Skeletal muscle tissue (tissue), 4 donors: ENCODE results near the gene KIF3A. TPM values are rescaled to one million over a fixed set of nuclear protein-coding genes. Genes with fewer than 3 reads are reported as not detected.

ENCODE experiments used
- H3K27ac ChIP-seq: one replicate; pipeline ENCODE4 v1.7.0; 2013; ENCODE audit warnings: mild to moderate bottlenecking, low read depth, low read length, inconsistent platforms
- H3K27me3 ChIP-seq, 3 donors: one replicate each; pipeline ENCODE4 v1.7.0; 2013; ENCODE audit warnings: low read length in 3 of 3; ENCODE audit not compliant: control insufficient read depth in 3 of 3, insufficient read depth in 3 of 3
- H3K36me3 ChIP-seq, 3 donors: one replicate each; pipeline ENCODE4 v1.7.0; 2013; ENCODE audit warnings: low read length in 3 of 3; ENCODE audit not compliant: control insufficient read depth in 3 of 3, insufficient read depth in 3 of 3
- H3K4me1 ChIP-seq, 3 donors: one replicate each; pipeline ENCODE4 v1.7.0; 2013; ENCODE audit warnings: low read length in 3 of 3, mild to moderate bottlenecking in 3 of 3; ENCODE audit not compliant: control insufficient read depth in 3 of 3, insufficient read depth in 3 of 3
- H3K4me3 ChIP-seq, 3 donors: one replicate each; pipeline ENCODE4 v1.7.0; 2013; ENCODE audit warnings: low read length in 3 of 3
- H3K9ac ChIP-seq, 3 donors: one replicate each; pipeline ENCODE4 v1.7.0; 2013; ENCODE audit warnings: low read length in 3 of 3, mild to moderate bottlenecking in 3 of 3, moderate library complexity in 2 of 3, low read depth in 1 of 3
- H3K9me3 ChIP-seq, 3 donors: one replicate each; pipeline ENCODE4 v1.7.0; 2013; ENCODE audit warnings: low read length in 3 of 3; ENCODE audit not compliant: control insufficient read depth in 3 of 3
- total RNA-seq: library from RNA; depleted of rRNA; stranded (reverse); fragments of >200 nt; gene quantifications from one replicate; pipeline ENCODE4 v1.2.3, GENCODE V29; 2014
- donor health status: Osteomylitis.

KIF3A gene
- total RNA-seq, 1 donor from 2014 or later = 6.3 TPM

DNA sequence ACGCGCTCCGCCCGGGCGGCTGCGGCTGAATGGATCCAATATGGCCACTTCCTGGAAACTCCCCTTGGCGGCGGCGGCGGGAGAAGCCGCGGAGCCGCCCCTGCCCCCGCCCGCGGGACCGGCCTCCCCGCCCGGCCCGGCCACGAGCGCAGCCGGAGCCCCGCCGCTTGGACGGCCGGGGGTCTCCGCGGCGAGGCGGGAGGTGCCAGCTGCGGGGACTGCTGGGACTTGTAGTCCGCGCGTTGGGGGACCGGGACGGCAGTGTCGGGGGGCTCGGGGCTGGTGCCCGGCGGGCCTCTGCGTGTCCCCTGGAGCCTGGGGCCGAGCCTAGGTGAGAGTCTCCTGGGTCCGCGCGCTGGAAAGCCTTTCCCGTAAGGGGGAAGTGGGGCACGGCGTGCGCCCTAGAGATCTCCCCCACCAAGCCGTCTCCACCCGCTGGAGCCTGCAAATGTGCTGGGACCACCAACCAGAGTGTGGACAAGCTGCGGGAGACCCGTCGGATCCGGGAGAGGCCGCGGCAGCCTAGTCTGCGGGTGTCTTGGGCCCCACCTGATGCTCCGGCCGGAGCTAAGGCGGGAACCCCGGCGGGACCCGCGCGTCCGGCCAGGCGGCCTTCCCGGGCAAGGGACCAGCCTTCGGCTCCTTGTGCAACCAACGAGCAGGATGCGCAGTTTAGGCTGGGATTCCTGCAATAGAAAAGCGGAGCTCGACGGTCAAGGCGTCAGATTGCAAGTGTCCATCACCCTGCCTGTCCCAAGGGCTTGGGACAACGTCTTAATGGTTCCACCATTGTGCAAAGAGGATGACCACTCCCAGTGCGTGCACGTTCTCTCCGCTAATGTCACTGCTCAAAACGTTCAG is 40.1 kb upstream of the KIF3A start, which contains the start of gene SEPTIN8:
Gene SEPTIN8 (minus strand): TSS at position 31 of the 861 bp plus-strand sequence. CDS start 102 bp downstream, outside the sequence.
- Histone ChIP-seq H3K36me3 (no peaks in the 10 kb centered on the region), H3K4me1 (peaks cover 31 to 43% (median 36%) of the 10 kb centered on the region in 3 donors), H3K9me3 (no peaks in the 10 kb centered on the region), H3K9ac (peak within 1 kb of the TSS; percentile 72 to 85 (median 74)), H3K27ac (peak within 1 kb of the TSS; percentile 70), H3K4me3 (peak within 1 kb of the TSS; percentile 85 to 87 (median 85)), H3K27me3 (peaks cover 0 to 8% (median 3%) of the 10 kb centered on the region in 3 donors)

DNA sequence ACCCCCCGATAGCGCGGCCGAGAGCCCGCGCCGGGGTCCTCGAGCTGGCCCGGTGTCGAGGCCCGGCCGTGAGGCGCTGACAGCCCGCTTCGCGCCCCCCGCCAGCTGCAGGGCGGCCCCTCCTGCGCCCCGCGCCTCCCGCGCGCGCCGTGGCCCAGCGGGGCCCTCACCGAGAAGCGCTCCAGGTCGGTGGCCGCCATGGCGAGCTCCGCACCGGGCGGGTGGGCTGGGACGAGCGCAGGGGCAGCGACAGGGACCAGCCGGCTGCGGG is 39.5 kb upstream of the KIF3A start:
- Histone ChIP-seq H3K9ac (peak overlapping the region; percentile 64 to 85 (median 65)), H3K27ac (peak overlapping the region; percentile 70), H3K4me3 (peak overlapping the region; percentile 70 to 87 (median 85)), H3K36me3 (no peaks in the 10 kb centered on the region), H3K4me1 (peaks cover 36 to 49% (median 41%) of the 10 kb centered on the region in 3 donors), H3K9me3 (no peaks in the 10 kb centered on the region), H3K27me3 (peaks cover 0 to 8% (median 3%) of the 10 kb centered on the region in 3 donors)

DNA sequence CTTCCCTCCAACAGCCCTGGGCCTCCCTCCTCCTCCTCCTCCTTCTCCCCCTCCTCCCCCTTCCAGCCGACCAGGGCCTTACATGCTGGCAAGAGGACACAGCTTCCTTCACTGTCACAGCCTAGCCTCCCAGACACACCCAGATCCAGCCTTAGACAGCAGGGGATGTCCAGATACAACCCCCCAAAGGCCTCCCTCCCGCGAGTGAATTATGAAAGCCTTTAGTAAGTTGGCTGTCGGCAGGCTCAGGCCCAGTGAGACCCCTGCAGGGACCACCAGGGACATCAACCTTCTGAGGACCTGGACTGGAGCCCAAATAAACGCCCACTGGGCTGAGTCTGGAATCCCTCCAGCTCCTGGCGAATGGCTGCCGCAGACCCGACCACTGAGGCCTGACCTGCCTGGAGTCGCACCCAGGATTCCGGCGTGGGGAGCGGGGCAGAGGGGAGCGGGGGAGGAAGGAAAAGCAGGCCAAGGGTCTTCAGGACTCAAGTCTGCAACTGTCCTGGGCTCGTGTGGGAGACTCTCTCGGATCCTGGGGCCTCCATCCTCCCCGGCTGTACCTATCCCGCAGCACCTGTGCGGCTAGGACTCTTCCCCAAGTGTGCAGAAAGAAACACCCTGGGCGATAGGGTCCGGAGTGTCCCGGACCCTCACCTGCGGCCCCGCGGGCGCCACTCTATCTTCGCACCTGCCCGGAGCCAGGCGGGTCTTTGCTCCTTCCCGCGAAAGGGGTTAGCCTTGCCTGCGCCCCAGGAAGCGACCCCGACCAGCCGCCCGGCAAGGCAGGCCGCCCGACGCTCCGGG is 39.0 kb upstream of the KIF3A start:
- Histone ChIP-seq H3K4me1 (peaks cover 41 to 54% (median 47%) of the 10 kb centered on the region in 3 donors), H3K36me3 (no peaks in the 10 kb centered on the region), H3K9me3 (no peaks in the 10 kb centered on the region), H3K9ac (peak overlapping the region; percentile 64 to 85 (median 65)), H3K4me3 (peak overlapping the region; percentile 70 to 87 (median 85)), H3K27me3 (peaks cover 0 to 8% (median 3%) of the 10 kb centered on the region in 3 donors), H3K27ac (peak overlapping the region; percentile 70)

DNA sequence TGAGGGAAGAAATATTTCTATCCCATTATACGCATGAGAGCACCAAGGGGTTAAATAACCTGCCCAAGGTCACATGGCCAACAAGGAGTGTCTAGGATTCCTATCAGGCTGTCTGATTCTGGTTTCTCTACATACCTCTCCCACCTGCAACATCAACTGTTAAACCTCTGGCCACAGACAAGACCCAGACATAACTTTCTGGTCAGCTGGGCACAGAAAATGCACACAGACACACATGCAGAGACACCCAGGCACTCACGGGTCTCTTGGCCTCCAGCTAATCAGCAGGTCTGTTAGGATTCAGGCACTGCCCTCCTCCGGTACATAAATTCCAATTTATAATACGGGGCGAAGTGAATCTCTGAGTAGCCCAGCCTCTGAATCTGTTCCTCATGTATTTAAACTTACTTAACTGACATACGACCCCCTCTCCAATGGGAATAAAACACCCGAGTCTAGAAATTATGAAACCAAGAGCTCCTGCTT is 38.2 kb upstream of the KIF3A start:
- Histone ChIP-seq H3K27me3 (peaks cover 0 to 5% (median 3%) of the 10 kb centered on the region in 3 donors), H3K9me3 (no peaks in the 10 kb centered on the region), H3K9ac (peak overlapping the region in 2 of 3 donors; percentile 4 to 35), H3K36me3 (no peaks in the 10 kb centered on the region), H3K27ac (peak overlapping the region; percentile 0), H3K4me1 (peaks cover 49 to 62% (median 53%) of the 10 kb centered on the region in 3 donors), H3K4me3 (peak overlapping the region in 2 of 3 donors; percentile 45 to 70)

DNA sequence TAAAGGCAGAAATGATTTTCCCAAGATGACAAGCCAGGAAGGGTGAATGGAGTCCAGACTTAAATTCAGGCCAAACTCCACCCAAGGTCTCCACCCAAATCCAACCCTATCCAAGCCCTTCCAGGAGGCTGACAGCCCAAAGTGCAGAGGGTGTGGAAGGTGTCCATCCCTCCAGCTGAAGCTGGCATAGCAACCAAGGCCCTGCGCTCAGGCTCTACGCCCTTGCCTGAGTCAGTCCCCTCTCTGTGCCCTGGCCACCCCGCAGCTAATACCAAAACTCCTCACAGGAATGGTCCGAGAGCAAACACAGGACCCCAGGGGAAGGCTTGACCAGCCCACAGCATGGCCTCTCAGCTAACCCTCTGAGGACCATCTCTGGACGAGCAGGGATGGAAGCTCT is 37.5 kb upstream of the KIF3A start:
- Histone ChIP-seq H3K4me1 (peaks cover 51 to 64% (median 54%) of the 10 kb centered on the region in 3 donors), H3K4me3 (peak overlapping the region in 1 of 3 donors; percentile 45), H3K27ac (peak overlapping the region; percentile 0)

DNA sequence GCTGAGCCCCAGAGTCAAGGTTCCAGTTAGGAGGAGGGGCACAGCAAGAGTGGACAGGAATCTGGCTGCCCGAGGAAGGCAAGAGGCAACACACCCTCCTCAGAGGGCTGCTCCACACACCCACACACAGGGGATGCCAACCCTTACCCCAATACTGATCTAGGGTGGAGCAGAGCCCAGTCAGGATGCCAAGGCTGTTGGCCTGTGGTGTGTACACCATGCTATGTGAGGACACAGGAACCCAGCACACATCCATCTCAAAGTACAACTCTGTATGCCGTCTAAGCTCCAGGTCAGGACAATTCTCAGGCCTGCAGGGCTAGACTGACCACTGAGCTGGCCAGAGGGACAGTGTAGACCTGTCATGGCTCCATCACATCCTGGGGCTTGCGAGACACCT is 37.1 kb upstream of the KIF3A start:
- H3K27ac ChIP-seq = no peak overlapping the region
- H3K9me3 ChIP-seq = no peaks in the 10 kb centered on the region
- H3K4me3 ChIP-seq = no peak overlapping the region
- H3K27me3 ChIP-seq = peaks cover 0 to 3% (median 0%) of the 10 kb centered on the region in 3 donors
- H3K9ac ChIP-seq = no peak overlapping the region
- H3K4me1 ChIP-seq = peaks cover 51 to 64% (median 54%) of the 10 kb centered on the region in 3 donors
- H3K36me3 ChIP-seq = no peaks in the 10 kb centered on the region

More for the DNA sequence above, 37.5 kb upstream of the KIF3A start:
- H3K36me3 ChIP-seq = no peaks in the 10 kb centered on the region
- peaks cover 0 to 3% (median 3%) of the 10 kb centered on the region in 3 donors for H3K27me3 ChIP-seq
- H3K9me3 ChIP-seq = no peaks in the 10 kb centered on the region
- peak overlapping the region in 1 of 3 donors; percentile 33 for H3K9ac ChIP-seq

DNA sequence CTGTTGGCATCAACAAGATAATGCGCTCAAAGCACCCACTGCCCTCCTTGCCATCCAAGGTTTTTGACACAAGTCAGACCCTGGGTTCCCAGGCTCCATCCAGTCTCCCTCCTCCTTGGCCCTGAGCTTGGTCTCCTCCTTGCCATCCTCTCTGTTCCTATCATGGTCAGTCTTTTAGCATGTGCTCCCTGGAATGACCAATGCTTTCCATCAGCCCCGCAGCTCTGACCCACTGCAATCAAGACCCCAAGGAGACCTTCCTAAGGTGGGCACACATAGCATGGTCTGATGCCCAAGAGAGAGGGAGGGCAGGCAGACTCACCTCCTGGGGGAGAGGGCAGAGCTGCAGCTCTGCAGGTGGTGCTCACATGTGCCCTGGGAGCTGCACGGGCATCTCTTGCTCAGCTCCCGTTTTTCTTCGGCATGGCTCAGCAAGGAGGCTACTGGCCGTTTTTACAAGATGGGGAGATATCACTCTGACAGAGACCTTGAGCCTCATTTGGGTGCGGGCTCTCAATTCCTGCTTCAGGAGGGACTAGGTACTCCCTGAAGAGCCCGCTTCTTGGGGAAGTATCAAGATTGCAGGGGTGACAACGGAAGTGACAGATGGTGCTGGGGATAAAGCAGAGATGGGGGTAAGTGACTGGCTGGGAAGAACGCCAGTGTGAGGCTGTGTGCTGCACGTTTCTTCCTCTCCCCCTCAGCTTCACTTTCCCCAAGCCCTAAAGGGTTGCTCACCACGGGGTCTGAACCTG is 36.4 kb upstream of the KIF3A start:
- Histone ChIP-seq H3K9me3 (no peaks in the 10 kb centered on the region), H3K27me3 (peaks cover 0 to 3% (median 0%) of the 10 kb centered on the region in 3 donors), H3K27ac (no peak overlapping the region)

GRCh38 chr5:132773114-132773513 is 35.8 kb upstream of the KIF3A start:
- no peak overlapping the region for H3K27ac ChIP-seq
- H3K9ac ChIP-seq = no peak overlapping the region
- H3K27me3 ChIP-seq = peaks cover 0 to 3% (median 0%) of the 10 kb centered on the region in 3 donors
- H3K36me3 ChIP-seq = no peaks in the 10 kb centered on the region
- no peaks in the 10 kb centered on the region for H3K9me3 ChIP-seq
- H3K4me3 ChIP-seq = no peak overlapping the region
- H3K4me1 ChIP-seq = peaks cover 55 to 68% (median 57%) of the 10 kb centered on the region in 3 donors

More for the DNA sequence above, 36.4 kb upstream of the KIF3A start:
- H3K9ac ChIP-seq = no peak overlapping the region
- peaks cover 51 to 65% (median 54%) of the 10 kb centered on the region in 3 donors for H3K4me1 ChIP-seq
- H3K4me3 ChIP-seq = no peak overlapping the region
- H3K36me3 ChIP-seq = no peaks in the 10 kb centered on the region
